Cardiac muscle cell (in vitro differentiated cells and primary cell): ENCODE data around the gene ZNF397. TPM values are rescaled to one million over a fixed set of nuclear protein-coding genes. Genes with fewer than 3 reads are reported as not detected.

ENCODE experiments used
- DNase-seq, 2 donors: peaks; one replicate each; pipeline versions ENCODE4 v3.0.0 to v3.0.0-alpha.2; 2010 to 2017; ENCODE audit warnings: low read depth in 1 of 2, low spot score in 1 of 2
- H3K27ac ChIP-seq: fragments of 200-600 bp; sonication (generic); 2 replicates; pipeline ENCODE4 v1.5.1; 2016
- H3K27me3 ChIP-seq: fragments of 200-600 bp; sonication (generic); 2 replicates; pipeline ENCODE4 v1.6.0; 2016; ENCODE audit warnings: control low read depth
- H3K36me3 ChIP-seq: fragments of 200-600 bp; sonication (generic); 2 replicates; pipeline ENCODE4 v1.5.1; 2016; ENCODE audit warnings: control low read depth
- H3K4me1 ChIP-seq: fragments of 200-600 bp; sonication (generic); 2 replicates; pipeline ENCODE4 v1.8.1; 2017; ENCODE audit warnings: low read depth, mild to moderate bottlenecking, mixed run types
- H3K4me3 ChIP-seq: fragments of 200-600 bp; sonication (generic); 2 replicates; pipeline ENCODE4 v1.5.1; 2016; ENCODE audit warnings: mild to moderate bottlenecking
- H3K9me3 ChIP-seq: fragments of 200-600 bp; sonication (generic); 2 replicates; pipeline ENCODE4 v1.5.1; 2017; ENCODE audit warnings: low read depth, mild to moderate bottlenecking, control low read depth
- polyA plus RNA-seq: library from polyadenylated mRNA; unstranded; fragments of >200 nt; fragmentation: Nextera tagmentation; extraction: Ambion mirVana; gene quantifications from 2 replicates; pipeline ENCODE4 v1.2.1, GENCODE V29; 2016
- total RNA-seq: library from RNA; depleted of rRNA; stranded (reverse); fragments of >200 nt; gene quantifications from 2 replicates; pipeline ENCODE4 v1.2.3, GENCODE V29; 2016
- TF ChIP-seq, protein P1 (sequence below): IDR thresholded peaks from 2 replicates; pipeline ENCODE4 v1.5.1; 2012; ENCODE audit warnings: low read depth, mild to moderate bottlenecking, low read length

The ZNF397 gene
- total and polyA plus RNA-seq, 2 experiments from 2014 or later, result 10.2 to 21.5 TPM

GRCh38 chr18:35276267-35276666, 35.4 kb downstream of the ZNF397 start:
- no peaks in the 10 kb centered on the region for H3K9me3 ChIP-seq
- no peak for DNase-seq
- no peaks in the 10 kb centered on the region for H3K27me3 ChIP-seq

DNA sequence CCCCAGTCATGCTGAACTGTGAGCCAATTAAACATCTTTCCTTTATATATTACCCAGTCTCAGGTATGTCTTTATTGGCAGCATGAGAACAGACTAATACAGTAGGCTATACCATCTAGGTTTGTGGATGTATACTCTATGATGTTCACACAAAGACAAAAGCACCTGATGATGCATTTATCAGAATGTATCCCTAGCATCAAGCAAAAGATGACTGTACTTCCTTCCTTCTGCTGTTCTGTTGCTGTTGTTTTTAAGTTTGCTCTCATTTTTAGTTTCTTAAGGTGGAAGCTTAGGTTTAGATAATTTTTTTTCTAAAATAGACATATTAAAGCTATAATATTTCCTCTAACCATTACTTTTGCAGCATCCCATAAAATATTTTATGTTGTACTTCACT, 36.8 kb downstream of the ZNF397 start:
- Histone ChIP-seq H3K9me3 (no peaks in the 10 kb centered on the region), H3K27me3 (no peaks in the 10 kb centered on the region), H3K4me3 (no peak overlapping the region), H3K27ac (no peak overlapping the region), H3K36me3 (no peaks in the 10 kb centered on the region), H3K4me1 (no peaks in the 10 kb centered on the region)
- TF ChIP-seq, protein P1, sequence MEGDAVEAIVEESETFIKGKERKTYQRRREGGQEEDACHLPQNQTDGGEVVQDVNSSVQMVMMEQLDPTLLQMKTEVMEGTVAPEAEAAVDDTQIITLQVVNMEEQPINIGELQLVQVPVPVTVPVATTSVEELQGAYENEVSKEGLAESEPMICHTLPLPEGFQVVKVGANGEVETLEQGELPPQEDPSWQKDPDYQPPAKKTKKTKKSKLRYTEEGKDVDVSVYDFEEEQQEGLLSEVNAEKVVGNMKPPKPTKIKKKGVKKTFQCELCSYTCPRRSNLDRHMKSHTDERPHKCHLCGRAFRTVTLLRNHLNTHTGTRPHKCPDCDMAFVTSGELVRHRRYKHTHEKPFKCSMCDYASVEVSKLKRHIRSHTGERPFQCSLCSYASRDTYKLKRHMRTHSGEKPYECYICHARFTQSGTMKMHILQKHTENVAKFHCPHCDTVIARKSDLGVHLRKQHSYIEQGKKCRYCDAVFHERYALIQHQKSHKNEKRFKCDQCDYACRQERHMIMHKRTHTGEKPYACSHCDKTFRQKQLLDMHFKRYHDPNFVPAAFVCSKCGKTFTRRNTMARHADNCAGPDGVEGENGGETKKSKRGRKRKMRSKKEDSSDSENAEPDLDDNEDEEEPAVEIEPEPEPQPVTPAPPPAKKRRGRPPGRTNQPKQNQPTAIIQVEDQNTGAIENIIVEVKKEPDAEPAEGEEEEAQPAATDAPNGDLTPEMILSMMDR, result no peak
- DNase-seq, result no peak

More at GRCh38 chr18:35276267-35276666, 35.4 kb downstream of the ZNF397 start:
- Histone ChIP-seq H3K36me3 (no peaks in the 10 kb centered on the region), H3K4me3 (no peak overlapping the region), H3K27ac (no peak overlapping the region), H3K4me1 (no peaks in the 10 kb centered on the region)
- TF ChIP-seq, protein P1, result no peak

GRCh38 chr18:35278085-35278484, 37.3 kb downstream of the ZNF397 start:
- no peak for DNase-seq
- H3K27ac ChIP-seq, result no peak overlapping the region
- TF ChIP-seq, protein P1, result no peak
- no peak overlapping the region for H3K4me3 ChIP-seq
- no peaks in the 10 kb centered on the region for H3K27me3 ChIP-seq
- H3K36me3 ChIP-seq, result no peaks in the 10 kb centered on the region
- H3K4me1 ChIP-seq, result no peaks in the 10 kb centered on the region
- no peaks in the 10 kb centered on the region for H3K9me3 ChIP-seq

DNA sequence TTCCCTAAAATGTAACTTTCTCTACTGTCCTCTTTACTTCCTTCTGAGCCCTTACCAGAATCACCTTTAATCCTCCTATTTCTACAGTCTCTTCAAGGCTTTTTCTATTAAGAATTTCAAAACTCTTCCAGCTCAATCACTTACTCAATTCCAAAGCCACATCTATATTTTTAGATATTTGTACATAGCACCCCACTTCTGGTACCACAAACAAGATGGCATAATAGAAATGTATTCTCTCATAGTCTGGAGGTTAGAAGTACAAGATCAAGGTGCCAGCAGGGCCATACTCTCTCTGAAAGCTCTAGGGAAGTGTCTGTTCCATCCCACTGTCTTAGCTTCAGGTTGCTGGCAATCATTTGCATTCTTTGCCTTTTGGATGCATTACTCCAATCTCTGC, 38.1 kb downstream of the ZNF397 start:
- H3K9me3 ChIP-seq, result no peaks in the 10 kb centered on the region
- no peaks in the 10 kb centered on the region for H3K36me3 ChIP-seq
- DNase-seq, result no peak
- H3K27ac ChIP-seq, result no peak overlapping the region
- no peaks in the 10 kb centered on the region for H3K27me3 ChIP-seq
- TF ChIP-seq, protein P1, result no peak
- no peak overlapping the region for H3K4me3 ChIP-seq
- no peaks in the 10 kb centered on the region for H3K4me1 ChIP-seq

- H3K36me3 ChIP-seq, result no peaks in the 10 kb centered on the region
- H3K9me3 ChIP-seq, result no peaks in the 10 kb centered on the region
- H3K27me3 ChIP-seq, result no peaks in the 10 kb centered on the region
- TF ChIP-seq, protein P1, result no peak
- no peak overlapping the region for H3K27ac ChIP-seq
- no peak overlapping the region for H3K4me3 ChIP-seq
- H3K4me1 ChIP-seq, result no peaks in the 10 kb centered on the region
- peak in 1 of 2 donors; percentile 64 for DNase-seq
Measured at GRCh38 chr18:35282353-35282752, 41.5 kb downstream of the ZNF397 start.
